Suprapubic skin (tissue), 4 donors: ENCODE results near the gene FHIP2A. TPM values are rescaled to one million over a fixed set of nuclear protein-coding genes. Genes with fewer than 3 reads are reported as not detected.

Experiments
- DNase-seq, 2 donors: peaks; one replicate each; pipeline ENCODE4 v3.0.0-alpha.2; 2019; ENCODE audit warnings: low spot score in 2 of 2
- H3K27ac ChIP-seq: fragments of 200-600 bp; sonication (generic); one replicate; pipeline ENCODE4 v1.5.1; 2019
- H3K27me3 ChIP-seq: fragments of 200-600 bp; sonication (generic); one replicate; pipeline ENCODE4 v1.5.1; 2019
- H3K36me3 ChIP-seq: fragments of 200-600 bp; sonication (generic); one replicate; pipeline ENCODE4 v1.5.1; 2019
- H3K4me1 ChIP-seq: fragments of 200-600 bp; sonication (generic); one replicate; pipeline ENCODE4 v1.5.1; 2019
- H3K4me3 ChIP-seq: fragments of 200-600 bp; sonication (generic); one replicate; pipeline ENCODE4 v1.5.1; 2019; ENCODE audit warnings: mild to moderate bottlenecking
- H3K9me3 ChIP-seq: fragments of 200-600 bp; sonication (generic); one replicate; pipeline ENCODE4 v1.5.1; 2019
- CTCF ChIP-seq, 2 donors: fragments of 200-600 bp in 1 of 2; fragments of 450-650 bp in 1 of 2; sonication (generic) in 1 of 2; IDR thresholded peaks; one replicate each; pipeline ENCODE4 v1.5.1; 2016 to 2019; ENCODE audit warnings: antibody characterized with exemption in 2 of 2, mild to moderate bottlenecking in 1 of 2, moderate library complexity in 1 of 2
- EP300 ChIP-seq: sonication (generic); formaldehyde crosslinking; IDR thresholded peaks from one replicate; pipeline ENCODE4 v1.6.1; 2017; ENCODE audit warnings: antibody characterized with exemption
- POLR2A ChIP-seq, 2 donors: fragments of 450-650 bp; IDR thresholded peaks; one replicate each; pipeline ENCODE4 v1.6.1; 2017; ENCODE audit warnings: antibody characterized with exemption in 2 of 2, mild to moderate bottlenecking in 2 of 2, moderate library complexity in 2 of 2
- POLR2AphosphoS5 ChIP-seq, 3 donors: sonication (generic); formaldehyde crosslinking; IDR thresholded peaks; one replicate each; pipeline ENCODE4 v1.6.1; 2017; ENCODE audit warnings: antibody characterized with exemption in 3 of 3
- whole genome bisulfite sequencing: methylation state at CpG from one replicate; pipeline ENCODE4 v1.1.5; 2018; 5-methylcytosine and 5-hydroxymethylcytosine counted together
- total RNA-seq, 4 donors: library from RNA; depleted of rRNA; stranded (reverse); fragments of >200 nt; gene quantifications; one replicate each; pipeline ENCODE4 v1.1.0, GENCODE V29; 2016

FHIP2A gene
- total RNA-seq, 4 donors from 2014 or later, result 12.6 to 62.0 (median 17.4) TPM

DNA sequence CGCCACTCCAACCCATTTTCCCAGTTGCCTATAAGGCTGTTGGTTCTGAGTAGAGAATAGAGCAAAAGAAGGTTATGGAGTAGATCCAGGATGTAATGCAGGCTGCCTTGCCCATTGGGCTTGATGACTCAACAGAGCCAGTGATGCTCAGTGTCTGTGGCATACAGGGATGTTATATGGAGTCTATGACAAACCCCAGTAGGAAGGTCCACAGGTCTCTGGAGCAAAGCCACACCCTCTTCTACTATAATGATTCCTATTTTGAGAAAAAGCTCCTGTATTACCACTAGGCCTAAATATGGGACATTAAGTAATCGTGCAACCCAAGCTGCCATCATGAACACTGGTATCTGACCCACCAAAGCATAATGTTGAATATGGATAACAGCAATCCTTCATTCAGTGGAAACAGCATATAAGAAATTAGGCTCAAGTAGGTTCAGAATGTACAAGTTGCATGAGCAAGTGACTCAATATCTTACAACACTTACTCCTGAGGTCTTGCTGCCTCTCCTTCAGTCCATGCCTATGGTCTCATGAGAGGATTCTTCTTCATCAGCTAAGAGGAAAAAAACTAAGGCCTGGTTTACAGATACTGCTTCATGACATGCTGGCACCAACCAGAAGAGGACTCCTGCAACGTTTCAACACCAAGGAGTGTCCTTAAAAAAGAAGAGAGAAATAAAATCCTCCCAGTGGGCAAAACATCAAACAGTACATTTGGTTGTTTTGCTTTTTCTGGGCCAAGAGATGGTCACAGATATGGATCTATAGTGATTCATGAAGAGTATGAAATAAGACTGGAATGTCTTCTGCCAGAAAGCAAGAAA, 14.8 kb upstream of the FHIP2A start:
- H3K4me1 ChIP-seq, result no peaks in the 10 kb centered on the region
- WGBS, result 78% methylated on average over 3 of the region's 3 CpGs
- no peak for TF ChIP-seq POLR2A (IDR thresholded peaks at IDR 0.05)
- no peak for TF ChIP-seq CTCF (IDR thresholded peaks at IDR 0.05)
- TF ChIP-seq EP300, result no peak
- no peak for TF ChIP-seq POLR2AphosphoS5 (IDR thresholded peaks at IDR 0.05)

DNA sequence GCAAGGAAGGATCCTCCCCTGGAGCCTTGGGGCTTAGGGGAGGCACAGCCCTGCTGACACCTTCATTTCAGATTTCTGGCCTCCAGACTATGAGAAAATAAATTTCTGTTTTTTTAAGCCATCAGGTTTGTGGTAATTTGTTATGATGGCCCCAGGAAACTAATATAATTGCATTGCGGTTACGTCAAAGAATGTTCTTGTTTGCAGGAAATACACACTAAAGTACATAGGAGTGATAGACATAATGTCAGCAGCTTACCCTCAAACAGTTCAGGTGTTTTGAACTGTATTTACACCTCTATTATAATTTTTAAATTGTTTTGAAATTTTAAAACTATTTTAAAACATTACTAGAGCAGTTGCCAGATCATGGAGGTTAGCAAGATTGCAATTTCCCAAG, 12.6 kb upstream of the FHIP2A start:
- H3K4me1 ChIP-seq, result no peaks in the 10 kb centered on the region
- 94% methylated on average over 2 of the region's 2 CpGs for WGBS
- H3K27ac ChIP-seq, result no peak overlapping the region
- H3K36me3 ChIP-seq, result no peaks in the 10 kb centered on the region
- no peak overlapping the region for H3K4me3 ChIP-seq
- H3K27me3 ChIP-seq, result no peaks in the 10 kb centered on the region
- no peaks in the 10 kb centered on the region for H3K9me3 ChIP-seq
- DNase-seq, result no peak
- TF ChIP-seq POLR2AphosphoS5 (IDR thresholded peaks at IDR 0.05), result no peak
- no peak for TF ChIP-seq POLR2A (IDR thresholded peaks at IDR 0.05)
- no peak for TF ChIP-seq CTCF (IDR thresholded peaks at IDR 0.05)
- TF ChIP-seq EP300, result no peak

More for the DNA sequence above, 14.8 kb upstream of the FHIP2A start:
- Histone ChIP-seq H3K27me3 (no peaks in the 10 kb centered on the region), H3K36me3 (no peaks in the 10 kb centered on the region), H3K4me3 (no peak overlapping the region), H3K27ac (no peak overlapping the region), H3K9me3 (no peaks in the 10 kb centered on the region)
- no peak for DNase-seq

GRCh38 chr10:114810926-114811325, 10.7 kb upstream of the FHIP2A start:
- DNase-seq, result no peak
- Histone ChIP-seq H3K4me3 (no peak overlapping the region), H3K9me3 (no peaks in the 10 kb centered on the region), H3K27me3 (no peaks in the 10 kb centered on the region), H3K27ac (no peak overlapping the region), H3K36me3 (no peaks in the 10 kb centered on the region), H3K4me1 (no peaks in the 10 kb centered on the region)
- TF ChIP-seq CTCF (IDR thresholded peaks at IDR 0.05) (no peak), POLR2A (IDR thresholded peaks at IDR 0.05) (no peak), EP300 (no peak), POLR2AphosphoS5 (IDR thresholded peaks at IDR 0.05) (no peak)
- 86% methylated on average over 1 of the region's 1 CpG for WGBS

- H3K4me3 ChIP-seq, result no peak overlapping the region
- no peaks in the 10 kb centered on the region for H3K4me1 ChIP-seq
- DNase-seq, result no peak
- no peak for TF ChIP-seq POLR2AphosphoS5 (IDR thresholded peaks at IDR 0.05)
- TF ChIP-seq EP300, result no peak
- TF ChIP-seq CTCF (IDR thresholded peaks at IDR 0.05), result no peak
- no peak for TF ChIP-seq POLR2A (IDR thresholded peaks at IDR 0.05)
- H3K36me3 ChIP-seq, result no peaks in the 10 kb centered on the region
- no peaks in the 10 kb centered on the region for H3K9me3 ChIP-seq
- WGBS, result 80% methylated on average over 1 of the region's 1 CpG
- no peak overlapping the region for H3K27ac ChIP-seq
- no peaks in the 10 kb centered on the region for H3K27me3 ChIP-seq
Measured at GRCh38 chr10:114811862-114812261, 9.7 kb upstream of the FHIP2A start.

GRCh38 chr10:114815791-114816190, 5.8 kb upstream of the FHIP2A start:
- no peaks in the 10 kb centered on the region for H3K9me3 ChIP-seq
- no peak overlapping the region for H3K4me3 ChIP-seq
- H3K4me1 ChIP-seq, result peaks cover 2% of the 10 kb centered on the region
- TF ChIP-seq EP300, result no peak
- TF ChIP-seq POLR2A (IDR thresholded peaks at IDR 0.05), result no peak
- TF ChIP-seq POLR2AphosphoS5 (IDR thresholded peaks at IDR 0.05), result no peak
- TF ChIP-seq CTCF (IDR thresholded peaks at IDR 0.05), result no peak
- H3K36me3 ChIP-seq, result no peaks in the 10 kb centered on the region
- WGBS, result 92% methylated on average over 1 of the region's 1 CpG
- DNase-seq, result no peak
- H3K27ac ChIP-seq, result no peak overlapping the region
- H3K27me3 ChIP-seq, result no peaks in the 10 kb centered on the region
